Activated gamma-delta T cell treated with anti-CD3 and anti-CD28 coated beads, Interleukin-2, amount 50 U/mL, for 16 hours (primary cell): ENCODE data around the gene NBEAL2.

Experiments
- DNase-seq: peaks from one replicate; pipeline ENCODE4 v3.0.0-alpha.2; 2020; ENCODE audit warnings: low read depth

Gene NBEAL2, protein sequence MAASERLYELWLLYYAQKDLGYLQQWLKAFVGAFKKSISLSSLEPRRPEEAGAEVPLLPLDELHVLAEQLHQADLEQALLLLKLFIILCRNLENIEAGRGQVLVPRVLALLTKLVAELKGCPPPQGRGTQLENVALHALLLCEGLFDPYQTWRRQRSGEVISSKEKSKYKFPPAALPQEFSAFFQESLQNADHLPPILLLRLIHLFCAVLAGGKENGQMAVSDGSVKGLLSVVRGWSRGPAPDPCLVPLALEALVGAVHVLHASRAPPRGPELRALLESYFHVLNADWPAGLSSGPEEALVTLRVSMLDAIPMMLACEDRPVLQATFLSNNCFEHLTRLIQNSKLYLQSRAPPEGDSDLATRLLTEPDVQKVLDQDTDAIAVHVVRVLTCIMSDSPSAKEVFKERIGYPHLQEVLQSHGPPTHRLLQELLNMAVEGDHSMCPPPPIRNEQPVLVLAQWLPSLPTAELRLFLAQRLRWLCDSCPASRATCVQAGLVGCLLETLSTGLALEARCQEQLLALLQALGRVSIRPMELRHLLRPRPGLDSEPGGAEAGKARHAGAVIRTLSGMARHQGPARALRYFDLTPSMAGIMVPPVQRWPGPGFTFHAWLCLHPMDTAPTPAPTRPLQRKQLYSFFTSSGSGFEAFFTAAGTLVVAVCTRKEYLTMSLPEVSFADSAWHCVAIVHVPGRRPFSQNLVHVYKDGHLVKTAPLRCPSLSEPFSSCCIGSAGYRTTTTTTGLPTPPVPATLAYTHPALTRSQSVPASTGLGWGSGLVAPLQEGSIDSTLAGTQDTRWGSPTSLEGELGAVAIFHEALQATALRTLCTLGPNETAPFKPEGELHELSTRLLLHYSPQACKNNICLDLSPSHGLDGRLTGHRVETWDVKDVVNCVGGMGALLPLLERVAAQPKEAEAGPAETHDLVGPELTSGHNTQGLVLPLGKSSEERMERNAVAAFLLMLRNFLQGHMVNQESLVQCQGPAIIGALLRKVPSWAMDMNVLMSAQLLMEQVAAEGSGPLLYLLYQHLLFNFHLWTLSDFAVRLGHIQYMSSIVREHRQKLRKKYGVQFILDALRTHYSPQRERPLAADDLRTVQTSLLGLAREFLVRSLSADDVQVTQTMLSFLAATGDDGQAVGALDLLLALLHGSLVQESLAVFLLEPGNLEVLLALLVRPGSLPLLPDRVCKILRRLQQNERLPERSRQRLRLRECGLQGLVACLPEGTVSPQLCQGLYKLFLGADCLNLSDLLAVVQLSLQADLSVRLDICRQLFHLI (N-terminal part only)

GRCh38 chr3:46978985-46979944, at the start of gene NBEAL2:
NBEAL2 (plus strand) TSS chr3:46979666; CDS start chr3:46979862, 196 bp downstream.
- peak; percentile 92 for DNase-seq

- DNase-seq, result no peak
These were observed 49.1 kb upstream of the NBEAL2 start for GRCh38 chr3:46930166-46930944.

- DNase-seq, result no peak
These were observed 48.5 kb upstream of the NBEAL2 start for GRCh38 chr3:46930945-46931403.

DNA sequence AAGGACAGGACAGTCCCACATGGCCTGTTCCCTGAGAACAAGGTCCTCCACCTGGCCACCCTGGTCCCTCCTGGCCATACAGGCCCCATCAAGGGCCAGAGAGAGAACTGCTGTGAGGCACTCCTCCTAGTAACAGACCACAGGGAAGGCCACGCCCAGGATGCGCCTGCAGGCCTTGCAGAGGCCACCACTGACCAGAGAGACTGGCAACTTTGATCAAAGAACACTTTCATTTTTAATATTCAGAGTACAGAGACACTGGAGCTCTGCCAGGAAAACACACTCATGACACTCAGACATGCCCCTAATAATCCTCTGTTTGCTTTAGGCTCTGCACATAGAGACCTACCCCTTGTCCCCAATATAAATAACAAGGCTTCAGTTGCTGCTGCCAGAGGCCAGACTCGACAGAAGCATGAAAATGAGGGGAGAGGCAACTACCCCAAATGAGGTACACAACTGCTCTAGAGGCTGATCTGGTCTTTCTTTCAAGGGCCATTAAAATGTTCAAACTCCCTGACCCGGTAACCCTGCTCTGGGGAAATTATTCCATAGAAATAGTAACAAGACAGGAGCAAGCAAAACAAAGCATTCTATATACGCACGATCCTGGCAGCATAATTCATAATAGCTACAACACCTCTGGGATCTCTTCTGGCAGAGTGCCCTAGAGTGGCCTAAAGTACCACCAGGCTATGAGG, 47.7 kb upstream of the NBEAL2 start:
- no peak for DNase-seq

DNA sequence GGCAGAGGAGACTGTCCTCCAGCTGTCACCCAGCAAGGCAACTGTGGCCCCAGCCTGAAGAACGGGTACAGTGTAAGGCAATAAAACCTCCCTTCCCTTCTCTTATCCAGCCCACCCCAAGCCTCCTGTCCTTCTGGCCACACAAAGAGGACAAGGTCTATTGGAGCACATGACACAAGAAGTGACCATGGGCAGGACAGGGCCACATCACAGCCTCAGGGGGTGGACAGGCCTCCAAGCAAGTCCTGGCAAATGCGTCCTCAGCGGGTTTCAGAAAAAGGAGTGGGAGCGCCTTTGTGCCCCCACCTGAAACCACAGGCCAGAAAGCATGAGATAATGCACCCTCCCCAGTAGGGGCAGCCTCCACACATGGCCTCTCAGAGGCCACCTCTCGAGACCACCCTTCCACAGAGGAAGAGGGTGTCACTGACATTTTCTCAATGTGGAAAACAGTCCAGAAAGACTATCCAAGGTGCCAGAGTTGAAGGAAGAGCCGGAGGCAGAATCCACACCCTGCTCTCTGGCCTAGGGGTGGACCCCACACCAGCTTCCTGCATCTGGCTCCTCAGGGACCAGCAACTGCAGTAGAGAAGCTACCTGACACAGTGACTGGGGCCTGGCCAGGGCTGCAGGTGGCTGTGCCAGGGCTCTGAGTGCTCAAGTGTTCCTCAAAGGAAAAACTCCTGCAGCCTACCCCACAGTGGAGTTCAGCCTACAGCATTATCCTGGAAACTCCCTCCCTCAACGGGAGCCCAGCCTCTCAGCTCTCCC, 46.8 kb upstream of the NBEAL2 start:
- no peak for DNase-seq

DNA sequence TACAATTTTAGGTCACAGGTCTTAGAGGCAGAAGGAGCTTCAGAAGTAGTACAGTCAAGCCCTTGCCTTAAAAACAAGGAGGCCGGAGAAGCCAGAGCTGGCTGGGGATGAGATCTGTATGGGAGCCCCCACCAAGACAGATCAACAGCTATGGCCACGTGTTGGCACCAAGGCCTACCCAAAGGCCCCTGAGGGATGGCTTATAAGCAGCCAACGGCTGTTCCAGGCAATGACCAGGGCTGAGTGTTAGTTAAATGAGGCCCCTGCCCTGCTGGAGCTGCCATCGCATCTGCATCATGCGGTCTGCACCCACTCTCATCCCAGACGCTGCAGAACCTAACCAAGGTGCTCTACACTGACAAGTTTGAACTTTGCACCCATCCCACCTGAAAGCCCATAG, 46.2 kb upstream of the NBEAL2 start:
- no peak for DNase-seq

DNA sequence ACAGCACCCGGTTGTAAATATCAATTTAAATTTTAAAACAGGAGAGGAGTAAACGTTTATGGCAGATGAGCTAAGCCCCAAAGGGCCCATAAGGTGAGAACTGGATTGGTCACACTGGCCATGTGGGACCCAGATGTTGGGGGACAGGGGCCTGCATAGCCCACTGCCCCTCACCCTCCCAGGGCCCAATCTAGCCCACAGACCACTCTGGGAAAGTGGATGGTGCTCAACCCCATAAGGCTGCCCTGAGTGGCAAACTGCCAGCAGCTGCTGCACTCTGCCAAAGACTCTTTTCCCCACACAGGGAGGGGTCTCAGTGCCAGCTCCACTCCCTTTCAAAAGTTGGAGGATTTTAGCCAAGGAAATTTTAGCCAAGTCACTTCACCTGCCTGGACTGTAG, 45.4 kb upstream of the NBEAL2 start:
- DNase-seq, result no peak

GRCh38 chr3:46934498-46935167, 44.8 kb upstream of the NBEAL2 start:
- no peak for DNase-seq

- DNase-seq, result no peak
These were observed 44.2 kb upstream of the NBEAL2 start for GRCh38 chr3:46935168-46935858.

DNA sequence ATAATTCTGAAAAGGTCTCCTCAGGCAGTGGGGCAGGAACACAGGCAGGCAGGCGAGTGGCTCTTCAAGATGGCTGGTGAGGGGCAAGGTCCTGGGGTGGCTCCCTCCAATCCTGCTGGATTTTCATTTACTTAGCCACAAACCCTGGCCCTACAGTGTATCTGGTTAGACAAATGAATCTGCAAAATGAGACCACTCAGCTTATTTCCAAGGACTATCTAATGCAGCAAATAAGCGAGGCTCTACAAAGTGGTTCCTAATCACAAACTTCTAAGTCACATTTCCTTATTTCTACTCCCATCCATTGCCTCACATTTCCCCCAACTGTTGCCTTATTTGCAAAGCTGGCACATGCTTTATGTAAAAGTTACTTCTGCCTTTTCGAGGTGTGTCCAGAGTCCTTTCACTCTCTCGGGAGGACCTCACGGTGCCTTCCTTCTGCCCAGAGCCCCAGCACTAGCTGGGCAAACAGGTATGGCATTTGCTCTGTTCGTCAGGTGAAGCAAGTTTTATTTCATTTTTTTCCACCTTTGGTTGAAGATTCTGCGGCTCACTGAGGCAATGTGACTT, 43.4 kb upstream of the NBEAL2 start:
- DNase-seq, result no peak

GRCh38 chr3:46936733-46937250, 42.7 kb upstream of the NBEAL2 start:
- no peak for DNase-seq

- DNase-seq, result no peak
These were observed 41.3 kb upstream of the NBEAL2 start for GRCh38 chr3:46938118-46938517.

- DNase-seq, result no peak
These were observed 39.7 kb upstream of the NBEAL2 start for GRCh38 chr3:46939578-46940445.

- DNase-seq, result no peak
These were observed 37.4 kb upstream of the NBEAL2 start for GRCh38 chr3:46942076-46942475.

- no peak for DNase-seq
These were observed 36.8 kb upstream of the NBEAL2 start for GRCh38 chr3:46942481-46943236.
